IPS-11a (cell line): Measurements from ENCODE around the gene LGALS7.
"Not testable (repeated sequence)": the region's sequence is repeated elsewhere in the genome, so short reads cannot be mapped to it uniquely, and the experiment has no call there.

Source experiments
- H3K4me3 ChIP-seq: one replicate; pipeline ENCODE4 v1.5.1; 2013; ENCODE audit warnings: low read depth, low read length, control low read depth

LGALS7 gene

GRCh38 chr19:38773469-38774177 lies at the start of gene LGALS7:
Gene LGALS7 (minus strand): TSS chr19:38773517. CDS start chr19:38773492, 25 bp downstream.
- no peak within 1 kb of the TSS for H3K4me3 ChIP-seq

- H3K4me3 ChIP-seq: not testable (repeated sequence)
These were observed 48.0 kb upstream of the LGALS7 start for GRCh38 chr19:38821230-38821825.

- no peak overlapping the region for H3K4me3 ChIP-seq
These were observed 46.1 kb upstream of the LGALS7 start for GRCh38 chr19:38819231-38819920.

- no peak overlapping the region for H3K4me3 ChIP-seq
These were observed 43.8 kb upstream of the LGALS7 start for GRCh38 chr19:38817081-38817480.

- H3K4me3 ChIP-seq: no peak overlapping the region
These were observed 42.9 kb upstream of the LGALS7 start for GRCh38 chr19:38816131-38816750.

GRCh38 chr19:38815059-38816001 lies 42.0 kb upstream of the LGALS7 start:
- no peak overlapping the region for H3K4me3 ChIP-seq

GRCh38 chr19:38813932-38814331 lies 40.6 kb upstream of the LGALS7 start:
- H3K4me3 ChIP-seq: not testable (repeated sequence)

- no peak overlapping the region for H3K4me3 ChIP-seq
These were observed 40.0 kb upstream of the LGALS7 start for GRCh38 chr19:38813323-38813722.

- H3K4me3 ChIP-seq: no peak within 1 kb of the TSS
These were observed 39.6 kb upstream of the LGALS7 start, which contains the start of gene LGALS4 for GRCh38 chr19:38812841-38813320. Gene LGALS4 (minus strand): TSS chr19:38812945. CDS start chr19:38812886, 59 bp downstream.

- no peak overlapping the region for H3K4me3 ChIP-seq
These were observed 38.9 kb upstream of the LGALS7 start for GRCh38 chr19:38812009-38812840.

GRCh38 chr19:38809592-38810252 lies 36.4 kb upstream of the LGALS7 start:
- H3K4me3 ChIP-seq: no peak overlapping the region

- no peak overlapping the region for H3K4me3 ChIP-seq
These were observed 35.4 kb upstream of the LGALS7 start for GRCh38 chr19:38808741-38809140.

GRCh38 chr19:38807374-38808098 lies 34.2 kb upstream of the LGALS7 start:
- not testable (repeated sequence) for H3K4me3 ChIP-seq

GRCh38 chr19:38806371-38806770 lies 33.1 kb upstream of the LGALS7 start:
- H3K4me3 ChIP-seq: no peak overlapping the region

- H3K4me3 ChIP-seq: no peak overlapping the region
These were observed 31.9 kb upstream of the LGALS7 start for GRCh38 chr19:38805180-38805579.

- H3K4me3 ChIP-seq: no peak overlapping the region
These were observed 30.2 kb upstream of the LGALS7 start for GRCh38 chr19:38803543-38803942.

- no peak overlapping the region for H3K4me3 ChIP-seq
These were observed 28.2 kb upstream of the LGALS7 start for GRCh38 chr19:38801359-38802095.
